ENCODE data around the gene SLC38A6. TPM values are rescaled to one million over a fixed set of nuclear protein-coding genes. Genes with fewer than 3 reads are reported as not detected.

Gene SLC38A6
- total and polyA plus RNA-seq, 7 donors: 1.5 to 11.9 (median 4.9) TPM

GRCh38 chr14:60968099-60968498 lies 12.9 kb upstream of the SLC38A6 start:
- ATAC-seq: peak in 3 of 4 donors; percentile 26 to 46 (median 46)
- H3K27ac ChIP-seq: peak overlapping the region; percentile 58

DNA sequence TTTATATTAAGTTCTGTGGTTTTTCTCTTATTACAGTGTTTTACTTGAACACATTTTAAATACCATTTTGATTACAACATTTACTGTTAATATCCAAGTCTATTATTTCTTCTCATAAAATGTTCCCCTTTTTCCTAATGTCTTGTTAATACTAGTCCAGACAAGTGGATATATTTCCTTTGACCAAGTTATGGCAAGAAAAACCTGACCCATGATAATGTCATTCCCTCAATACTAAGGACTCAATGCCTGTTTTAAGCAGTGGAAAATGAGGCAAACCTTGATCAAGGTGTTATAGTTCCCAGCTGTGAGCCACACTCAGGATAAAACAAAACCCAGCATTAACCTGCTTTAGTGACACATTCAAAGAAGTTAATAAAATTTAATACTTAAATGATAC lies 12.4 kb upstream of the SLC38A6 start:
- Histone ChIP-seq H3K36me3 (ENCODE audit: insufficient read depth in 1 of 2, low read depth in 1 of 2) (peaks cover 0 to 7% of the 10 kb centered on the region in 2 donors), H3K4me3 (no peak overlapping the region), H3K9me3 (no peaks in the 10 kb centered on the region), H3K4me1 (peaks cover 48% of the 10 kb centered on the region), H3K27me3 (ENCODE audit: insufficient read depth in 3 of 3, low read length in 2 of 3) (no peaks in the 10 kb centered on the region), H3K27ac (peak overlapping the region; percentile 58)
- DNase-seq (no peak), ATAC-seq (no peak)
- intact Hi-C loops (cut with DNase I): loop anchor here in 1 of 2 donors (5.0 kb wide), 1 partner anchor 106 kb away; no protein-coding TSS in a partner anchor
- TF ChIP-seq CTCF (IDR thresholded peaks at IDR 0.05): no peak

More at GRCh38 chr14:60968099-60968498, 12.9 kb upstream of the SLC38A6 start:
- H3K4me1 ChIP-seq: peaks cover 49% of the 10 kb centered on the region
- TF ChIP-seq CTCF (IDR thresholded peaks at IDR 0.05): no peak
- no peaks in the 10 kb centered on the region for H3K27me3 ChIP-seq (ENCODE audit: insufficient read depth in 3 of 3, low read length in 2 of 3)
- peaks cover 0 to 1% of the 10 kb centered on the region in 2 donors for H3K36me3 ChIP-seq (ENCODE audit: insufficient read depth in 1 of 2, low read depth in 1 of 2)
- WGBS, 3 donors: 23 to 50% (median 28%) methylated on average over 1 of the region's 1 CpG
- H3K9me3 ChIP-seq: no peaks in the 10 kb centered on the region
- intact Hi-C loops (cut with DNase I): loop anchor here in 1 of 2 donors (5.0 kb wide), 1 partner anchor 106 kb away; no protein-coding TSS in a partner anchor
- H3K4me3 ChIP-seq: no peak overlapping the region
- DNase-seq: no peak

DNA sequence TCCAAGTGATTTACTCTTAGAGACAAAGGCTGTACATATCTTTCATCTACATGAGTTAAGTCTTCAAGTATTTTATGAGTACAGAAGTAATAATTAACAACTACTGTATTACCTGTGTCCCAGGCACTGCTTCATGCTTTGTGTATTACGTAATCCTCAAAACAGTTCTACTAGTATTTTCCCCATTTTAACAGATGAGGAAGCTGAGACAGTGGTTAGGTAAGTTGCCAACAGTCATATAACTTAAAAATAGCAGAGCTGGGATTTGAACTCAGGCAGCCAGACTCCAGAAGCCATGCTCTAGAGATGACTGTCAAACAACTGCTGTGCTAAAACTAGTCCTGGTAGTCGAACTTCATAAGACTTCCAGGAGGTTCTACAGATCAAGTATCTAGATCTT lies 10.9 kb upstream of the SLC38A6 start:
- H3K4me1 ChIP-seq: peaks cover 54% of the 10 kb centered on the region
- peaks cover 0 to 20% of the 10 kb centered on the region in 2 donors for H3K36me3 ChIP-seq (ENCODE audit: insufficient read depth in 1 of 2, low read depth in 1 of 2)
- H3K9me3 ChIP-seq: no peaks in the 10 kb centered on the region
- no peak for TF ChIP-seq CTCF (IDR thresholded peaks at IDR 0.05)
- DNase-seq: no peak
- no peaks in the 10 kb centered on the region for H3K27me3 ChIP-seq (ENCODE audit: insufficient read depth in 3 of 3, low read length in 2 of 3)
- 59 to 64% (median 63%) methylated on average over 2 of the region's 2 CpGs for WGBS, 3 donors
- no peak overlapping the region for H3K4me3 ChIP-seq
- peak in 1 of 4 donors; percentile 38 for ATAC-seq
- H3K27ac ChIP-seq: peak overlapping the region; percentile 20
- intact Hi-C loops (cut with DNase I): no loop called here

DNA sequence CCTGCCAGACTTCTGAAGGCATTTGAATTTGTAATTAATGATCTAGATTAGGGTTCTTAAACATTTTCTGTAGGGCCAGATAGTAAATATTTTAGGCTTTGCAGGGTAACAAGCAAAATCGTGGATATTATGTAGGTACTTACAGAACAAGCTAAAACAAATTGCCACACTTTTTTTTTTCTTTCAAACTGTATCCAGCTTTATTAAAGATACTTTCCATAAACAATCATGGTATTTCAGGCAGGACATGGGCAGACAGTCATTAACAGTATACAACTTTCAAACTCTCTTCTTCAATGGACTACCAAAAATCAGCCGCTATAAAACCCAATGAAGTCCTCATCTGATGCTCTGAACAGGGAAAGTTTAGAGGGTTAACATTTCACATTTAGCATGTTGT lies 9.8 kb upstream of the SLC38A6 start:
- 39 to 41% (median 40%) methylated on average over 2 of the region's 2 CpGs for WGBS, 3 donors
- ATAC-seq (no peak), DNase-seq (no peak)
- no peak for TF ChIP-seq CTCF (IDR thresholded peaks at IDR 0.05)
- H3K27me3 ChIP-seq (ENCODE audit: insufficient read depth in 3 of 3, low read length in 2 of 3): no peaks in the 10 kb centered on the region
- H3K4me3 ChIP-seq: no peak overlapping the region
- H3K4me1 ChIP-seq: peaks cover 53% of the 10 kb centered on the region
- H3K36me3 ChIP-seq (ENCODE audit: insufficient read depth in 1 of 2, low read depth in 1 of 2): peaks cover 0 to 30% of the 10 kb centered on the region in 2 donors
- no peaks in the 10 kb centered on the region for H3K9me3 ChIP-seq
- intact Hi-C loops (cut with DNase I): no loop called here
- peak overlapping the region; percentile 20 for H3K27ac ChIP-seq

DNA sequence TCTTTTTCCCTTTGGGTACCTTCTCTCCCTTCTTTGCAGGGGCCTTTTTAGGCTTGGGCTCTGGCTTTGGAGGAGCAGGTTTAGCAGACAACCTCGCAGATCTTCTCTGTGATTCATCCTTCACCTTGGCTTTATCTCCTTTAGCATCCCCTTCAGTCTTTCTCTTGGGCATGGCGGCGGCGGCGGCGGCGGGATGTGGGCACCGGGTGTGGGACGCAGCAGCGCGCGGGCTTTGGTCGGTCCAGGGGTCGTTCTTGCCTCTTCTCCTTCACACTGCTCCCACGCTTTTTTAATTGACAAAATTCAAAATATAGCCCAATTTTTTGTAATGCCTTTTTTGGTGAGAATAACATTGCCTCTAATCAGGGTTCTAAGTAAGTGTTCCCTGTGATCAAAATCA lies 8.8 kb upstream of the SLC38A6 start:
- no peak for ATAC-seq
- Histone ChIP-seq H3K27me3 (ENCODE audit: insufficient read depth in 3 of 3, low read length in 2 of 3) (no peaks in the 10 kb centered on the region), H3K36me3 (ENCODE audit: insufficient read depth in 1 of 2, low read depth in 1 of 2) (peaks cover 0 to 39% of the 10 kb centered on the region in 2 donors), H3K4me1 (peaks cover 52% of the 10 kb centered on the region), H3K27ac (no peak overlapping the region), H3K4me3 (no peak overlapping the region), H3K9me3 (no peaks in the 10 kb centered on the region)
- intact Hi-C loops (cut with DNase I): no loop called here
- WGBS, 3 donors: 97% methylated on average over 15 of the region's 15 CpGs
- no peak for TF ChIP-seq CTCF (IDR thresholded peaks at IDR 0.05)
- no peak for DNase-seq
